A549 (cell line): ENCODE data around the gene ST3GAL5.

Experiments used
- CTCF ChIP-seq: fragments of >200 bp; sonication (Bioruptor Twin); formaldehyde crosslinking; IDR thresholded peaks from 3 replicates; pipeline ENCODE4 v1.5.1; 2016
- ELK1 ChIP-seq: fragments of 150-350 bp; IDR thresholded peaks from 2 replicates; pipeline ENCODE4 v1.6.1; 2014; ENCODE audit warnings: low read depth, mild to moderate bottlenecking, low read length
- HDAC2 ChIP-seq: fragments of 200-600 bp; sonication (generic); IDR thresholded peaks from 2 replicates; pipeline ENCODE4 v1.6.1; 2016
- JUNB ChIP-seq: fragments of >200 bp; sonication (Bioruptor Twin); formaldehyde crosslinking; IDR thresholded peaks from 2 replicates; pipeline ENCODE4 v1.6.1; 2016
- MAX ChIP-seq: IDR thresholded peaks from 2 replicates; pipeline ENCODE4 v1.6.1; 2012
- POLR2A ChIP-seq: IDR thresholded peaks from 2 replicates; pipeline ENCODE4 v1.6.1; 2012; ENCODE audit warnings: mild to moderate bottlenecking, low read length

- TF ChIP-seq JUNB (no peak), ELK1 (no peak), CTCF (no peak), MAX (no peak), HDAC2 (no peak), POLR2A (no peak)
Measured at GRCh38 chr2:85854166-85854509, 34.7 kb downstream of the ST3GAL5 start.
